Measurements from ENCODE around the gene ECE1.

DNA sequence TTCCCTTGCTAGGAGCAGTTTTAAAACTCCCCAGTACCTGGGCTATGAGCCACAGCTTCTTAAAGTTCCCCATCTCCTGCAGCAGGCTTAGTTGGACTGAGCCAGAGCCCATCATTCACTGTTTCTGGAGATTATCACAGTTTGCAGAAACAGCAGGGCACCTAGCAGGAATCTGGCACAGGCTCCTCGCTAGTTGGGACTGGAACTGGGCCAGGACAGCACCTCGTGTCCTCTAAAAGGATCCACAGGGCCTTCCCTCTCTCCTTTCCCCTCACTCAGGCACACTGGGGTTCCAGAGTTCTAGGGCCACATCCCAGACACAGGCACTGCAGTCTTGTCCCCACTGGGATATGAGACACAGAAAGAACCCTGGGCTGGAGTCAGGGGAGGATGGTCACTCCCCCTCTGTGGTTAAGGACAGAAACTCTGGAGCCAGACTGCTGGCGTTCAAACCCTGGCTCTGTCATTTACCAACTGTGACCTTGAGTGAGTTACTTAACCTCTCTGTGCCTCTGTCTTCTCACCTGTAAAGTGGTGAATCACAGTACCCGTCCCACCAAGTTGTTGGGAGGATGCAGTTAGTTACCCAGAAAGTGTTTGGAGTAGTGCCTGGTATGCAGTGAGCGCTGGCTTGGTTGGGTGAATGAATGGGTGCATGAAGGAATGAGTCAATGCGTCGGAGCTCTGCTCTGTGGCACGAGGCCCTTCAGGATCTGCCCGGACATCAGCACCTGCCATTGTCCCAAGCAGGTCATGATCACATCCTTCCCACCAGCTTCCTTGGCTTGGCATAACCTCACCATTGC lies 18.8 kb upstream of the ECE1 start:
- TF ChIP-seq LEF1 (IDR thresholded peaks at IDR 0.05; ENCODE audit: borderline replicate concordance) (no peak), NFRKB (IDR thresholded peaks at IDR 0.05) (no peak), BHLHE40 (IDR thresholded peaks at IDR 0.05; ENCODE audit: borderline replicate concordance) (no peak), SP1 (IDR thresholded peaks at IDR 0.05) (no peak), HDGF (IDR thresholded peaks at IDR 0.05; ENCODE audit: borderline replicate concordance) (no peak)

Data from HEK293T (cell line).